ENCODE data around the gene PLXNC1.

DNA sequence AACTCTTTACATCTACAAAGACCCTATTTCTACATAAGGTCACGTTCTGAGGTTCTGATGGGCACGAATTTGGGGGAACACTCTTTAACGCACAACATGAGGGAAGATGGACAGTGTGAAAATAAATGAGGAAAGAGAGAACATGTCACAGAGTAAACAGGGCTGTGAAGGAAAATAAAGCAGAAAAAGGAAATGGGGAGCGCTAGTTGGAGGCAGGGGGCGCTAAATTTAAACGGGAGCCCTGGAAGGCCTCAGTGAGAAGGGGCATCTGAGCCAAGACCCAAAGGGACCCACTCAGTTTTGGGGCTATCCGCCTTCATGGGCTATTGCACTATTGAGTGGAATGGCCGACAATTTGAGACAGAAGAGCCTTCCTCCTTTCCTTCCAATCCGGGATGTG is 50.5 kb downstream of the PLXNC1 start:
- TF ChIP-seq, protein P1, sequence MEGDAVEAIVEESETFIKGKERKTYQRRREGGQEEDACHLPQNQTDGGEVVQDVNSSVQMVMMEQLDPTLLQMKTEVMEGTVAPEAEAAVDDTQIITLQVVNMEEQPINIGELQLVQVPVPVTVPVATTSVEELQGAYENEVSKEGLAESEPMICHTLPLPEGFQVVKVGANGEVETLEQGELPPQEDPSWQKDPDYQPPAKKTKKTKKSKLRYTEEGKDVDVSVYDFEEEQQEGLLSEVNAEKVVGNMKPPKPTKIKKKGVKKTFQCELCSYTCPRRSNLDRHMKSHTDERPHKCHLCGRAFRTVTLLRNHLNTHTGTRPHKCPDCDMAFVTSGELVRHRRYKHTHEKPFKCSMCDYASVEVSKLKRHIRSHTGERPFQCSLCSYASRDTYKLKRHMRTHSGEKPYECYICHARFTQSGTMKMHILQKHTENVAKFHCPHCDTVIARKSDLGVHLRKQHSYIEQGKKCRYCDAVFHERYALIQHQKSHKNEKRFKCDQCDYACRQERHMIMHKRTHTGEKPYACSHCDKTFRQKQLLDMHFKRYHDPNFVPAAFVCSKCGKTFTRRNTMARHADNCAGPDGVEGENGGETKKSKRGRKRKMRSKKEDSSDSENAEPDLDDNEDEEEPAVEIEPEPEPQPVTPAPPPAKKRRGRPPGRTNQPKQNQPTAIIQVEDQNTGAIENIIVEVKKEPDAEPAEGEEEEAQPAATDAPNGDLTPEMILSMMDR (conservative IDR thresholded peaks at IDR 0.05; ENCODE audit: low read length) = no peak; the same call in 1 of the 2 replicates
- no peak for TF ChIP-seq EZH2phosphoT487 (IDR thresholded peaks at IDR 0.05; ENCODE audit: borderline replicate concordance)

All from Loucy (cell line).